Peyer's patch (tissue), 4 donors: ENCODE data around the gene HIBCH.
"Not testable (repeated sequence)": the region's sequence is repeated elsewhere in the genome, so short reads cannot be mapped to it uniquely, and the experiment has no call there.

Experiments
- POLR2A ChIP-seq, 2 donors: fragments of 450-650 bp; IDR thresholded peaks; one replicate each; pipeline ENCODE4 v1.5.1; 2017; ENCODE audit warnings: antibody characterized with exemption in 2 of 2, mild to moderate bottlenecking in 2 of 2, moderate library complexity in 2 of 2
- TF ChIP-seq, protein P1 (sequence below), 6 experiments: fragments of 450-650 bp in 4 of 6; fragments of 200-600 bp in 2 of 6; sonication (generic) in 1 of 6; IDR thresholded peaks; one replicate each; pipeline ENCODE4 v1.5.1; 2017 to 2019; ENCODE audit warnings: antibody characterized with exemption in 6 of 6, mild to moderate bottlenecking in 3 of 6, moderate library complexity in 1 of 6

DNA sequence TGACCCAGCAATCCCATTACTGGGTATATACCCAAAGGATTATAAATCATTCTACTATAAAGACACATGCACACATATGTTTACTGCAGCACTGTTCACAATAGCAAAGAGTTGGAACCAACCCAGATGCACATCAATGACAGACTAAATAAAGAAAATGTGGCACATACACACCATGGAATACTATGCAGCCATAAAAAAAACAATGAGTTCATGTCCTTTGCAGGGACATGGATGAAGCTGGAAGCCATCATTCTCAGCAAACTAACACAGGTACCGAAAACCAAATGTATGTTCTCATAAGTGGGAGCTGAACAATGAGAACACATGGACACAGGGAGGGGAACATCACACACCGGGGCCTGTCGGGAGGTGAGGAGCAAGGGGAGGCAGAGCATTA is 49.9 kb downstream of the HIBCH start:
- TF ChIP-seq, protein P1, sequence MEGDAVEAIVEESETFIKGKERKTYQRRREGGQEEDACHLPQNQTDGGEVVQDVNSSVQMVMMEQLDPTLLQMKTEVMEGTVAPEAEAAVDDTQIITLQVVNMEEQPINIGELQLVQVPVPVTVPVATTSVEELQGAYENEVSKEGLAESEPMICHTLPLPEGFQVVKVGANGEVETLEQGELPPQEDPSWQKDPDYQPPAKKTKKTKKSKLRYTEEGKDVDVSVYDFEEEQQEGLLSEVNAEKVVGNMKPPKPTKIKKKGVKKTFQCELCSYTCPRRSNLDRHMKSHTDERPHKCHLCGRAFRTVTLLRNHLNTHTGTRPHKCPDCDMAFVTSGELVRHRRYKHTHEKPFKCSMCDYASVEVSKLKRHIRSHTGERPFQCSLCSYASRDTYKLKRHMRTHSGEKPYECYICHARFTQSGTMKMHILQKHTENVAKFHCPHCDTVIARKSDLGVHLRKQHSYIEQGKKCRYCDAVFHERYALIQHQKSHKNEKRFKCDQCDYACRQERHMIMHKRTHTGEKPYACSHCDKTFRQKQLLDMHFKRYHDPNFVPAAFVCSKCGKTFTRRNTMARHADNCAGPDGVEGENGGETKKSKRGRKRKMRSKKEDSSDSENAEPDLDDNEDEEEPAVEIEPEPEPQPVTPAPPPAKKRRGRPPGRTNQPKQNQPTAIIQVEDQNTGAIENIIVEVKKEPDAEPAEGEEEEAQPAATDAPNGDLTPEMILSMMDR (IDR thresholded peaks at IDR 0.05), result not testable (repeated sequence)
- TF ChIP-seq POLR2A (IDR thresholded peaks at IDR 0.05), result not testable (repeated sequence)
